DMS79 treated with DMSO at 0.1 percent for 48 hours (cell line): Measurements from ENCODE around the gene GRIK5.
"Not testable (repeated sequence)": the region's sequence is repeated elsewhere in the genome, so short reads cannot be mapped to it uniquely, and the experiment has no call there.

Source experiments
- DNase-seq: peaks from one replicate; lab custom pipeline; 2025; lab: John Stamatoyannopoulos, UW

GRIK5 gene

GRCh38 chr19:42017040-42017439 is 53.0 kb downstream of the GRIK5 start:
- DNase-seq = no peak

DNA sequence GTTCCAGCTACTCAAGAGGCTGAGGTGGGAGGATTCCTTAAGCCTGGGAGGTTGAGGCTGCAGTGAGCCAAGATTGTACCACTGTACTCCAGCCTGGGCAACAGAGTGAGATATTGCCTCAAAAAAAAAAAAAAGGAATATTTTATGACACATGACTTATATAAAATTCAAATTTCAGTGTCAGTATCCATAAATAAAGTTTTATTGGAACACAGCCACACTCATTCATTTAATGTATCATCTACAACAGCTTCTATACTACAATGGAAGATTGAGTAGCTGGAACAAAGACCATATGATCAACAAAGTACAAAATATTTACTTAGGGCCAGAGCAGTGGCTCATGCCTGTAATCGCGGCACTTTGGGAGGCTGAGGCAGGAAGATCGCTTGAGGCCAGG is 57.3 kb downstream of the GRIK5 start:
- not testable (repeated sequence) for DNase-seq

DNA sequence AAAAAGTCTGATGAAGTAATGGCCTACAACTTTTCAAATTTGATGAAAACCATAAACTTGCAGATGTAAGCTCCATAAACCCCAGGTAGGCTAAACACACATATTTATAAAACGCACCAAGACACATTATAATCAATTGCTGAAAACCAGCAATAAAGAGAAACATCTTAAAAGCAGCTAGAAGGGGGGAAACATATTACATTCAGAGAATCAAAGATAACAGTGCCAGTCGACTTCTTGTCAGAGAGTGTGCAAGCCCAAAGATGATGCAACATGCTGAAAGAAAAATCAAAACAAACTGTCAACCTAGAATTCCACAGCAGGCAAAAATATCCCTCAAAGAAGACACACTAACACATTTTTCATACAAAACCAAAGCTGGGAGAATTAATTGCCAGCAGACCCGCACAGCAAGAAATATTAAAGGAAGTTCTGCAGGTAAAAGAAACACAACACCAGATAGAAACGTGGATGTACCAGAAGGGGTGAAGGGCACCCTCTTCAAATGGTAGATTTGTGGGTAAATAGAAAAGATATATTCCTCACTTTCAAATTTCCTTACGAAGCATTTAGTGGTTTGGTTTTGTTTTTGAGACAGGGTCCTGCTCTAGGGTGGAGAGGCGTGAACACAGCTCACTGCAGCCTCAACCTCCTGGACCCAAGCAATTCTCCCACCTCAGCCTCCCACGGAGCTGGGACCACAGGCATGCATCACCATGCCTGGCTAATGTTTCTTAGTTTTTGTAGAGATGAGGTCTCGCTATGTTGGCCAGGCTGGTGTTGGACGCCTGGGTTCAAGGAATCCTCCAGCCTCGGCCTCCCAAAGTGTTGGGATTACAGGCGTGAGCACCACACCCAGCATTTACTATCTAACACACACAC is 59.5 kb downstream of the GRIK5 start:
- no peak for DNase-seq

DNA sequence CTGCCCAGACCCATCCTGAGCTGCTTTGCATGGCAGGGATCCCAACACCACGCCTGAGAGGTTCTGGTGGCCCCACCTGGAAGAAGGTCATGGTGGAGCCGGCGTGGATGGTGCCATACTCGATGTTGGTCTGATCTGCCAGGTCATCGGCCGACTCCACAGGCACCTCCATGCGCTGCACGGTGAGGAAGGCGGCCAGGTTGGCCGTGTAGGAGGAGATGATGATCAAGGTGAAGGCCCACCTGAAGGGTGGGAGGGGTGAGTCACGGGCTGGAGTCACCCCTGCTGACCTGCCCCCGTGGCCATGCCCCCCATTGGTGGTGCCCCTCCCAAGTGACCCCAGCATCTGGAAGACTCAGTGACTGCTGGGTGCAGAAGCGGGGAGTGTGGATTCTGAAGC is 63.4 kb downstream of the GRIK5 start:
- DNase-seq = no peak

DNA sequence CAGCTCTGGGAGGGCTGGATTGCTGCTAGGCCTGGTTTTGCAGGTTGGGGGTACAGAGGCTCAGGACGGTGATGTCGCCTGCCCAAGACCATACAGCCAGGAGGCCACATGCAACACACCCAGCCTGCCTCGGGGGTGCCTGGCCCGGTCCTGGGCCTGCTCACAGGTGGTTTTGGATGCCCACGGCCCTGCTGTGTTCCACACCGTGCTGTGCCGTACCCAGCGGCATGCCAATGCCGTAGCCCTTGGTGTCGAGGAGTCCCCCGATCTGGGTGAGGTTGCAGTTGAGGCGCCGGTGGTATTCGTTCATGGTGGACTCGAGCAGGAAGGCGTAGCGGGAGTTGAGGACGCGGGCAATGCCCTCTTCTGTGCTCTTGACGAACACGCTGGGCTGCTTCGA is 64.5 kb downstream of the GRIK5 start:
- DNase-seq = no peak

DNA sequence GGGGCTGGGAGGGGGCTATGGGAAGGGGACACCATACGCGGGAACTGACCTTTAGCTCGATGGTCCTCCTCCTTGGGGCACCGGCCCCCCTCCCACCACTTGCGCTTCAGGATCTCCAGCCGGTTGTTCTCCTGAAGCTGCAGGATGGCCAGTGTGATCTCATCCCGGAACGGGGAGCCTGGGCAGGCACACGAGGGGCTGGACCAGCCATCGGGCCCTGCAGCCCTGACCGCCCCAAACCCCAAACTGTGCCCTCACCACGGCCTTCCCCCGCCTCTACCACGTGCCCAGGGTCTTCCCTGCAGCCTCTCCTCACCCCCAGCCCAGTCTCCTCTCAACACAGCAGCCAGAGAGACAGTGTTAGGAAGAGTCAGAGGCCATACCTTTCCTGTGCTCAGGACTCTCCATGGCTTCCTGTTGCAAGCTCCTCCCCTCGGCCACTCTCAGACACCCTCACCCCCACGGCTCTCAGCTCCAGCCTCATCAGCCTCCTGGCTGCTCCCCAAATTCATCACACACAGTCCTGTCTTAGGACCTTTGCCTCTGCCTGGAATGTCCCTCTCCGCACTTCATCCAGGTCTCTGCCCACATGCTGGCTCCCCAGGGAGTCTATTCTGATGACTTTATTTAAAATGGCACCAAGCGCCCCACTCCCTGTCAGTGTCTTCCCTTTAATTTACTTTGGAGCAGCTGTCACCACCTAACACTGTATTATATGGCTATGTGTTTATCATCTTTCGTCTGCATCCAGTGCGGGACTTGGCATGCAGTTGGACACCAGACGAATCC is 66.3 kb downstream of the GRIK5 start:
- no peak for DNase-seq

GRCh38 chr19:41999878-42000208 is 70.2 kb downstream of the GRIK5 start:
- no peak for DNase-seq

GRCh38 chr19:41999071-41999877 is 70.7 kb downstream of the GRIK5 start:
- no peak for DNase-seq

DNA sequence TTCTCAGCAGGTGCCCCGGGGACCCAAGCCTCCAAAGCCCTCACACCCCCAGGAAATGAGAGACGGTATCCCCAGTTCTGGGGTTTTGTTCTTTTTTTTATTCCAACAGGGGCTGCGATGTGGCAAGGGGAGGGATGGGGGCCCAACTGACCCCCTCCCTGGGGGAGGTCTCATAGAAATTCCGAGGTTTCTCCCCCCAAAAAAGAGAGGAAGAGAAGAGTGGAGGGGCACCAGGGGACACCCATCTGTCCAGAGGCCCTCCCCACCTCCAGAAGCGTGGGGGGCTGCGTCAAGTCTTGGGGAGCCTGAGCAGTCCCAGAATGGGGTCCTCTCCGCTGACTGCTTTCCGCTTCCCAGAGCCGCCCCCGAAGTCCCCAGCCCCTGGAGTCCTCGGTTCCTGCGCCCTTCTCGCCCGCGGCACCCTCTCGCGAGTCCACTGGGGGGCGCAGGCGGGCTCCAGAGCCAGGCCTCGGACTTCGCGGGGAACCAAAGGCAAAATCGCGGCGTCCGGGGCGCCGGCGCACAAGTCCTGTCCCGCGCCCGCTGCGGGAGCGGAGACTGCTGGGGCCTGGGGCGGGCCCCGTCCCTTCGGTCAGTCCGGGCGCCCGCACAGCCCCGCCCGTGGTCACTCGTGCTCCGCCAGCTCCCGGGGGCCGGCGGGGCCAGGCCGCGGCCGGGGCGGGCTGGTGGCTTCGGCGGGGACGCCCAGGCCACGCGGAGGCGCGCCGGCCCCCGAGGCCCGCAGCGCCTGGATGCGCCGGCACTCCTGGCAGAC is 71.6 kb downstream of the GRIK5 start:
- peak; percentile 8 for DNase-seq

- DNase-seq = no peak
These were observed 72.2 kb downstream of the GRIK5 start for GRCh38 chr19:41997851-41998229.

DNA sequence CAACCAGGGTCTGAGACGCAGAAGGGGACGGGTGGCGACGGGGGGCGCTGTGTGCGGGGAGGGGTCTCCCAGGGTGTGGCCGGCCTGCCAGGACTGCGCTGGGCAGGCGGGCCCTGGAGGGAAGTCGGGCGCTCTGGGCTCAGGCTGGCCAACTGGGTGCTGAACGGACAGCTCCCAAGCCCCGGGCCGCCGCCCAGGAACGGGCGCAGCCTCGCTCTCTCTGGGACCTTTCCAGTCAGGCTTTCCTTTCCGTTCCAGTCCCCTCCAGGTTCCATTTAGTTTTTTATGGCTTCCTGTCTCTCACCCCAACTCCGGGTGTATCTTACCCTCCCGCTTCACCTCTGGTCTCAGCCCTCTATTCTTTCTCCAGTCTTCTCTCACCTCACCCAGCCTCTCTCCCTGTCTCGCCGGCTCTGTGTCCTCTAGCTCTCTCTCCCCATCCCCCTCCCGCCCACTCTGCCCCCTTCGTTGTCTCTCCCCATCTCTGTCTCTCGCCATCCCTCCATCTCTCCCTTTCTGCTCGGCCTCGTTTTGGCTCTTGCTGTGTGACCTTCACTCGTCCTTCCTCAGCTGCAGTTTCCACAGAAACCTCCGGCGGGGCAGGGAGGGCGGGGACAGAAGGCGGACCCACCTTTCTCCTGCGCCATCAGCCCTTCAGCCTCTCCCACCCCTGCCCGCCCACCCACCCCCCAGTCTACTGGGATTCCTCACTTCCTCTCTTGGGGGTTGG is 72.7 kb downstream of the GRIK5 start:
- DNase-seq = no peak

DNA sequence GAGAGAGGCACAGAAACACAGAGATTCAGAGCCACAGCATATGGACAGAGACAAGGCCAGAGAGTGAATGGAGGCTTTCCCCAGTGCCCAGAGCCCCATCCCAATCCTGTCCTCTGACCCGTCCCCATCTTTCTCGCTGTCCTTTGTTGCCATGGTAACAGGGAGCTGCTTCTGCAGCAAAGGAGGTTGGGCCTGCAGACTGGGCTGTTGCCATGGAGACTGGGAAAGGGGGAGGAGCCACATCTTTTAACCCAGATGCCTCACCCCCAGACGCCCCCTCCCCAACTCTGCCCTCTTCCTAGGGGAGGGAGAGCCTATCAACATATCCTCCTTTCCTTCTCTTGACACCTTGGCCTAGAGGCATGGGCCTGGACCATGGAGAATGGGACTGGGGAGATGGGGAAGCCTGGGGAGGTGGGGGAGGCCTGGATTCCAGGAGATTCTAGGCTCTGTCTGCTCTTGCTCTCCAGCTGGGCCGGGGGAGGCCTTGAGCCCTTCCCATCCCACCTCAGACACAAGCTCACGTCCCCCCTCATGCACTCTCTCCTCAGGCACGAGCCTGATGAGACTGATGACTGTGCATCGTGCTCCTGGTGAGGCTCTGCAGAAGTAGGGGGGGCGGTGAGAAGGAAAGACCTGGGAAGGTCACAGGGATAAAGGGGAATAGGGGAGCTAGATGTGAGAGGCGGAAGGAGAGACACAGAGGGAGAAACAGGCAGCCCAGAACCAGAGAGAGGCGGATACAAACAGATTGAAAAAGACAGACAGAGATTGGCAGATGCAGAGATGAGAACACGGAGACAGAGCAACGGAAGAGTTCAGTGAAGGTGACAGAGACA is 73.8 kb downstream of the GRIK5 start:
- DNase-seq = no peak

- DNase-seq = no peak
These were observed 74.7 kb downstream of the GRIK5 start for GRCh38 chr19:41994994-41995958.

- DNase-seq = no peak
These were observed 75.5 kb downstream of the GRIK5 start for GRCh38 chr19:41994521-41994971.

- DNase-seq = peak; percentile 53
These were observed 76.2 kb downstream of the GRIK5 start, which contains the start of gene ATP1A3 for GRCh38 chr19:41993612-41994483. Gene ATP1A3 (minus strand): TSS chr19:41994230. CDS start chr19:41994076, 154 bp downstream.

DNA sequence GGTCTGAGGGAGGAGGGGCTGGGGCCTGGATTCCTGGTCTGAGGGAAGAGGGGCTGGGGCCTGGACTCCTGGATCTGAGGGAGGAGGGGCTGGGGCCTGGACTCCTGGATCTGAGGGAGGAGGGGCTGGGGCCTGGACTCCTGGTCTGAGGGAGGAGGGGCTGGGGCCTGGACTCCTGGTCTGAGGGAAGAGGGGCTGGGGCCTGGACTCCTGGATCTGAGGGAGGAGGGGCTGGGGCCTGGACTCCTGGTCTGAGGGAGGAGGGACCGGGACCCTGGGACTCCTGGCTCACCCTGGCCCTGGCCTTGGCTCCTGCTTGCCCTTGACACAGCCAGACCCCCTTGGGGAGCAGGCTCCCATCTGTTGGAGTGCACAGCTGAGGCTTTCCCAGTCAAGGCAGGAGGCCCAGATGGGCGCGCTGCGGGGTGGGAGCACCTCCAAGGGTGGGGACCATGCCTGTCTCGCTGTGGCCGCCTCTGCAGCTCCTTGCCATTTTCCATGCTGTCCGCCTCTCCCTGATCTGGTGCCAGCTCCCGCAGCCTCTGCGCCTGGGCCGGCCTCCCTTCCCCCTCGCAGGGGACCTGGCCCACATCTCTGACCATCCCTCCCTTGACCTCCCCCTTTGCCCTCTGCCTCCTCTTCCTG is 78.0 kb downstream of the GRIK5 start:
- not testable (repeated sequence) for DNase-seq

DNA sequence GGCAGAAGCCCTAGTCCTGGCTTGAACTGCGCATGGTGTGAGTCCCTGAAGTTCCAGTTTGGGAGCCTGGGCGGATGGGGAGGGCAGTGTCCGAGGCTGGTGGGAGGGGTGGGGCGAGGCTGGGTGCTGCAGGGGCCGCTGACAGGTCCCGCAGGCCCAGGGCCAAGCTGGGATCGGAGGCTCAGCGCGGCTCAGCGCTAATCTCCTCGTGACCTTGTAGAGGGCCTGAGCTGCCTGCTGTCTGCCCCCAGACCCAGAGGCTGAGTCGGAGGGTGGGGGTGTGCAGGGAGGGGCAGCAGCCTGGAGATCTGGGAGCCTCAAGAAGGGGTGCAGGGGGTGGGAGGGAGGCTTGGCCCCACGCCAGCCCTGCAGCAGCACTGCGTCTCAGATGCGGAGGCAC is 79.0 kb downstream of the GRIK5 start:
- DNase-seq = no peak
